Neutrophil (primary cell): ENCODE measurements around the gene RNF169.
"Not testable (repeated sequence)": the region's sequence is repeated elsewhere in the genome, so short reads cannot be mapped to it uniquely, and the experiment has no call there.

ENCODE experiments used
- H3K27ac ChIP-seq: fragments of 200-600 bp; sonication (generic); 2 replicates; pipeline ENCODE4 v1.5.1; 2016; ENCODE audit warnings: mild to moderate bottlenecking, moderate library complexity
- H3K27me3 ChIP-seq: fragments of 200-600 bp; sonication (generic); 2 replicates; pipeline ENCODE4 v1.6.0; 2016; ENCODE audit warnings: mild to moderate bottlenecking
- H3K36me3 ChIP-seq: fragments of 200-600 bp; sonication (generic); 2 replicates; pipeline ENCODE4 v1.5.1; 2017
- H3K4me1 ChIP-seq, 2 experiments: fragments of 200-600 bp in 1 of 2; sonication (generic) in 1 of 2; 1 replicate in 1 of 2; 2 replicates in 1 of 2; pipeline versions ENCODE4 v1.5.1 to v1.6.1; 2013 to 2016; ENCODE audit warnings: low read depth in 1 of 2, low read length in 1 of 2, mild to moderate bottlenecking in 1 of 2, moderate library complexity in 1 of 2; ENCODE audit not compliant: control insufficient read depth in 1 of 2, insufficient read depth in 1 of 2
- H3K4me3 ChIP-seq, 2 experiments: fragments of 200-600 bp in 1 of 2; sonication (generic) in 1 of 2; 1 replicate in 1 of 2; 2 replicates in 1 of 2; pipeline ENCODE4 v1.5.1; 2013 to 2016; ENCODE audit warnings: low read depth in 1 of 2, low read length in 1 of 2, mild to moderate bottlenecking in 1 of 2, moderate library complexity in 1 of 2
- H3K9me3 ChIP-seq: fragments of 200-600 bp; sonication (generic); 2 replicates; pipeline ENCODE4 v1.5.1; 2016
- CTCF ChIP-seq: fragments of 200-600 bp; sonication (generic); IDR thresholded peaks from 2 replicates; pipeline ENCODE4 v1.5.1; 2016; ENCODE audit warnings: antibody characterized with exemption

RNF169 gene

GRCh38 chr11:74766905-74767304, 18.3 kb downstream of the RNF169 start:
- H3K27ac ChIP-seq: no peak overlapping the region
- no peak for TF ChIP-seq CTCF
- no peaks in the 10 kb centered on the region for H3K9me3 ChIP-seq
- H3K36me3 ChIP-seq: no peaks in the 10 kb centered on the region
- H3K4me3 ChIP-seq: no peak overlapping the region
- no peaks in the 10 kb centered on the region for H3K27me3 ChIP-seq
- H3K4me1 ChIP-seq: peaks cover 10 to 23% of the 10 kb centered on the region in 2 experiments

GRCh38 chr11:74768172-74768651, 19.6 kb downstream of the RNF169 start:
- not testable (repeated sequence) for H3K36me3 ChIP-seq, H3K9me3 ChIP-seq, H3K4me3 ChIP-seq, H3K27me3 ChIP-seq, H3K27ac ChIP-seq
- H3K4me1 ChIP-seq: peaks cover 10 to 23% of the 10 kb centered on the region in 2 experiments

- peaks cover 10 to 23% of the 10 kb centered on the region in 2 experiments for H3K4me1 ChIP-seq
Observed at GRCh38 chr11:74769055-74769707, 20.5 kb downstream of the RNF169 start.

GRCh38 chr11:74770456-74770855, 21.8 kb downstream of the RNF169 start:
- peak overlapping the region in 1 of 2 experiments; percentile 33 for H3K4me3 ChIP-seq
- H3K4me1 ChIP-seq: peaks cover 10 to 23% of the 10 kb centered on the region in 2 experiments
- H3K27ac ChIP-seq: peak overlapping the region; percentile 81
- H3K27me3 ChIP-seq: no peaks in the 10 kb centered on the region
- no peaks in the 10 kb centered on the region for H3K9me3 ChIP-seq
- no peak for TF ChIP-seq CTCF
- H3K36me3 ChIP-seq: no peaks in the 10 kb centered on the region

More at GRCh38 chr11:74769055-74769707, 20.5 kb downstream of the RNF169 start:
- Histone ChIP-seq H3K36me3 (no peaks in the 10 kb centered on the region), H3K27ac (peak overlapping the region; percentile 81), H3K9me3 (no peaks in the 10 kb centered on the region), H3K4me3 (no peak overlapping the region), H3K27me3 (no peaks in the 10 kb centered on the region)
- no peak for TF ChIP-seq CTCF

- no peak for TF ChIP-seq CTCF
- Histone ChIP-seq H3K4me3 (peak overlapping the region in 1 of 2 experiments; percentile 33), H3K9me3 (no peaks in the 10 kb centered on the region), H3K36me3 (no peaks in the 10 kb centered on the region), H3K27me3 (no peaks in the 10 kb centered on the region), H3K27ac (peak overlapping the region; percentile 81), H3K4me1 (peaks cover 12 to 26% of the 10 kb centered on the region in 2 experiments)
Observed at GRCh38 chr11:74771139-74771538, 22.5 kb downstream of the RNF169 start.

GRCh38 chr11:74773476-74773875, 24.8 kb downstream of the RNF169 start:
- no peak overlapping the region for H3K27ac ChIP-seq
- no peaks in the 10 kb centered on the region for H3K36me3 ChIP-seq
- peaks cover 22 to 42% of the 10 kb centered on the region in 2 experiments for H3K4me1 ChIP-seq
- TF ChIP-seq CTCF: no peak
- no peaks in the 10 kb centered on the region for H3K9me3 ChIP-seq
- no peaks in the 10 kb centered on the region for H3K27me3 ChIP-seq
- no peak overlapping the region for H3K4me3 ChIP-seq
